GM10248 (cell line): ENCODE data around the gene MDH1.

Experiments used
- CTCF ChIA-PET: fragments of 300-600 bp; sonication (Branson Sonifier 250); formaldehyde crosslinking; extraction: SDS; loops from one replicate; lab custom pipeline; 2021; ENCODE audit warnings: antibody characterized with exemption; lab: Yijun Ruan, JAX
- POLR2A ChIA-PET: fragments of 350-650 bp; sonication (Branson Sonifier 250); formaldehyde crosslinking; extraction: SDS; loops from one replicate; lab custom pipeline; 2020; ENCODE audit warnings: antibody characterized with exemption; lab: Yijun Ruan, JAX
- DNase-seq: peaks from one replicate; pipeline ENCODE4 v3.0.0; 2012; ENCODE audit errors: extremely low spot score
- TF ChIP-seq, protein P1 (sequence below): IDR thresholded peaks from 2 replicates; pipeline ENCODE4 v1.5.1; 2012; ENCODE audit warnings: mild to moderate bottlenecking, low read depth; ENCODE audit errors: extremely low read depth, missing control alignments, control extremely low read depth

Gene MDH1

DNA sequence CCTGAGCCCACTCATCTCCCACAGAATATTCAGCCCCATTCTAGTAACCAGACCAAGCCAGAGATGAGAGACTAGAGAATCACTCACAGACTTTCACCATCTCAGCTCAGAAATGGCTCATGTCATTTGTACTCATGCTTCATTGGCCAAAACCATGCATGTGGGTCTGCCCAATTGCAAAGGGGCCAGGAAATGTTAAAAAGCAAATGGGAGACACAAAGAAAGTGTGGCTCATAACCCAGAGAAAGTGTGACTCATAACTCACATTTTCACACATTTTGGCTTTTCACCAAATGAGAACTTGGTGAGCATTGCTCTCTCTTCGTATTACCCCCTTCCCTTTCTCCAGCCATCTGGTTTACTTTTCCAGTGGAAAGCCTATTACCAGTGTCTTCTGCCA is 66.2 kb downstream of the MDH1 start:
- ChIA-PET POLR2A (no interaction called here), CTCF (interaction anchor here (1.0 kb wide), 1 partner anchor 38 kb away, joined by 3 read pairs; no protein-coding TSS in a partner anchor)
- TF ChIP-seq, protein P1, sequence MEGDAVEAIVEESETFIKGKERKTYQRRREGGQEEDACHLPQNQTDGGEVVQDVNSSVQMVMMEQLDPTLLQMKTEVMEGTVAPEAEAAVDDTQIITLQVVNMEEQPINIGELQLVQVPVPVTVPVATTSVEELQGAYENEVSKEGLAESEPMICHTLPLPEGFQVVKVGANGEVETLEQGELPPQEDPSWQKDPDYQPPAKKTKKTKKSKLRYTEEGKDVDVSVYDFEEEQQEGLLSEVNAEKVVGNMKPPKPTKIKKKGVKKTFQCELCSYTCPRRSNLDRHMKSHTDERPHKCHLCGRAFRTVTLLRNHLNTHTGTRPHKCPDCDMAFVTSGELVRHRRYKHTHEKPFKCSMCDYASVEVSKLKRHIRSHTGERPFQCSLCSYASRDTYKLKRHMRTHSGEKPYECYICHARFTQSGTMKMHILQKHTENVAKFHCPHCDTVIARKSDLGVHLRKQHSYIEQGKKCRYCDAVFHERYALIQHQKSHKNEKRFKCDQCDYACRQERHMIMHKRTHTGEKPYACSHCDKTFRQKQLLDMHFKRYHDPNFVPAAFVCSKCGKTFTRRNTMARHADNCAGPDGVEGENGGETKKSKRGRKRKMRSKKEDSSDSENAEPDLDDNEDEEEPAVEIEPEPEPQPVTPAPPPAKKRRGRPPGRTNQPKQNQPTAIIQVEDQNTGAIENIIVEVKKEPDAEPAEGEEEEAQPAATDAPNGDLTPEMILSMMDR: no peak
- peak; percentile 11 for DNase-seq
